H1 (cell line): Measurements from ENCODE around the gene CPM. TPM values are rescaled to one million over a fixed set of nuclear protein-coding genes. Genes with fewer than 3 reads are reported as not detected.

Experiments
- POU5F1 ChIP-seq: IDR thresholded peaks from 2 replicates; pipeline ENCODE4 v1.6.1; 2011; ENCODE audit warnings: low read depth, mild to moderate bottlenecking, low read length, moderate library complexity
- RFX5 ChIP-seq: IDR thresholded peaks from 2 replicates; pipeline ENCODE4 v1.6.1; 2011; ENCODE audit warnings: low read depth, low read length, improper control_type of control experiment, borderline replicate concordance
- SP2 ChIP-seq: IDR thresholded peaks from 2 replicates; pipeline ENCODE4 v1.6.1; 2012; ENCODE audit warnings: mild to moderate bottlenecking, low read length, inconsistent platforms
- polyA plus RNA-seq, 7 experiments: library from polyadenylated mRNA; depleted of rRNA in 3 of 7; stranded (reverse) in 5 of 7; unstranded in 2 of 7; fragments of >200 nt in 5 of 7; fragments of 200-250 nt in 2 of 7; gene quantifications; 1 replicate in 5 of 7; 2 replicates in 1 of 7; 4 replicates in 1 of 7; pipeline versions ENCODE4 v1.2.1 to v1.2.3, GENCODE V29; 2011 to 2013; ENCODE audit warnings: missing spikeins in 2 of 7, mixed read lengths in 2 of 7
- total RNA-seq: library from RNA; stranded (reverse); fragmentation: NEBNext Ultra II Directional; extraction: Animal tissue kit (Norgen Biotek cat#: 25700); gene quantifications from 2 replicates; pipeline ENCODE4 v1.2.1, GENCODE V29; 2021
- TF ChIP-seq, protein P1 (sequence below): IDR thresholded peaks from 2 replicates; pipeline ENCODE4 v1.6.1; 2011; ENCODE audit warnings: low read length, improper control_type of control experiment
- TF ChIP-seq, protein P2 (sequence below), 3 experiments: IDR thresholded peaks; 1 replicate in 2 of 3; 2 replicates in 1 of 3; pipeline versions ENCODE4 v1.5.1 to v1.6.1; 2011; ENCODE audit warnings: low read length in 3 of 3, mild to moderate bottlenecking in 3 of 3, inconsistent platforms in 2 of 3, low read depth in 1 of 3, moderate library complexity in 1 of 3; ENCODE audit not compliant: insufficient read depth in 1 of 3; ENCODE audit errors: control extremely low read depth in 1 of 3

Gene CPM
- total and polyA plus RNA-seq, 2 of the 8 experiments (the other 6 are each of a cell fraction or from before 2014, with no cell fraction given) = 0.33 to 3.1 TPM

DNA sequence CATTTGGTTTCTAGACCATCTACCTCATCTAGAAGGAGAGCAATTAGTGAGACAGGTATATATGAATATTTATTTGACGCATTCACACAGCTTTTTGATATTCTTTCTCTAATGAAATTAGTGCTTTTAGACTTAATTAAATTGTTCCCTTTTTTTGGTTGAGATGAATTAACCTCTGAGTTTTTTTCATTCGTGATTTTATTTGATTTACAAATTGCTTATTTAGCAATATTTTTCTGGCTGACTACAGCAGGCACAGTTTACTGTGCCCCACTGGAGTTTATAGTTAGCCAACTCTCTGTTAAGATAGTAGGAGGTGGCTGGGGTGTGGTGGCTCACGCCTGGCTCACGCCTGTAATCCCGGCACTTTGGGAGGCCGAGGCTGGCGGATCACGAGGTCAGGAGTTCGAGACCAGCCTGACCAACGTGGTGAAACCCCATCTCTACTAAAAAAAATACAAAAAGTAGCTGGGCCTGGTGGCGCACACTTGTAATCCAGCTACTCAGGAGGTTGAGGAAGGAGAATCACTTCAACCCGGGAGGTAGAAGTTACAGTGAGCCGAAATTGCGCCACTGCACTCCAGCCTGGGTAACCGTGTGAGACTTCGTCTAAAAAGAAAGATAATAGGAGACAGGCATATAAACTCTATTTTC lies 108.2 kb downstream of the CPM start (continued):
- TF ChIP-seq, protein P1, sequence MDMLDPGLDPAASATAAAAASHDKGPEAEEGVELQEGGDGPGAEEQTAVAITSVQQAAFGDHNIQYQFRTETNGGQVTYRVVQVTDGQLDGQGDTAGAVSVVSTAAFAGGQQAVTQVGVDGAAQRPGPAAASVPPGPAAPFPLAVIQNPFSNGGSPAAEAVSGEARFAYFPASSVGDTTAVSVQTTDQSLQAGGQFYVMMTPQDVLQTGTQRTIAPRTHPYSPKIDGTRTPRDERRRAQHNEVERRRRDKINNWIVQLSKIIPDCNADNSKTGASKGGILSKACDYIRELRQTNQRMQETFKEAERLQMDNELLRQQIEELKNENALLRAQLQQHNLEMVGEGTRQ = no peak
- TF ChIP-seq POU5F1 (no peak), SP2 (no peak), RFX5 (no peak)
- TF ChIP-seq, protein P2, sequence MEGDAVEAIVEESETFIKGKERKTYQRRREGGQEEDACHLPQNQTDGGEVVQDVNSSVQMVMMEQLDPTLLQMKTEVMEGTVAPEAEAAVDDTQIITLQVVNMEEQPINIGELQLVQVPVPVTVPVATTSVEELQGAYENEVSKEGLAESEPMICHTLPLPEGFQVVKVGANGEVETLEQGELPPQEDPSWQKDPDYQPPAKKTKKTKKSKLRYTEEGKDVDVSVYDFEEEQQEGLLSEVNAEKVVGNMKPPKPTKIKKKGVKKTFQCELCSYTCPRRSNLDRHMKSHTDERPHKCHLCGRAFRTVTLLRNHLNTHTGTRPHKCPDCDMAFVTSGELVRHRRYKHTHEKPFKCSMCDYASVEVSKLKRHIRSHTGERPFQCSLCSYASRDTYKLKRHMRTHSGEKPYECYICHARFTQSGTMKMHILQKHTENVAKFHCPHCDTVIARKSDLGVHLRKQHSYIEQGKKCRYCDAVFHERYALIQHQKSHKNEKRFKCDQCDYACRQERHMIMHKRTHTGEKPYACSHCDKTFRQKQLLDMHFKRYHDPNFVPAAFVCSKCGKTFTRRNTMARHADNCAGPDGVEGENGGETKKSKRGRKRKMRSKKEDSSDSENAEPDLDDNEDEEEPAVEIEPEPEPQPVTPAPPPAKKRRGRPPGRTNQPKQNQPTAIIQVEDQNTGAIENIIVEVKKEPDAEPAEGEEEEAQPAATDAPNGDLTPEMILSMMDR (IDR thresholded peaks at IDR 0.05; ENCODE audit: control extremely low read depth in 1 of 3, insufficient read depth in 1 of 3, low read depth in 1 of 3, low read length in 3 of 3) = no peak
